Sigmoid colon (tissue), 3 donors: Measurements from ENCODE around the gene TACSTD2.

Source experiments
- CTCF ChIP-seq, 4 experiments: fragments of 450-650 bp in 3 of 4; fragments of 200-600 bp in 1 of 4; IDR thresholded peaks; one replicate each; pipeline ENCODE4 v1.5.1; 2016 to 2019; ENCODE audit warnings: antibody characterized with exemption in 4 of 4, mild to moderate bottlenecking in 3 of 4, moderate library complexity in 2 of 4
- POLR2A ChIP-seq, 2 donors: fragments of 450-650 bp; IDR thresholded peaks; one replicate each; pipeline ENCODE4 v1.6.1; 2016; ENCODE audit warnings: antibody characterized with exemption in 2 of 2, mild to moderate bottlenecking in 2 of 2, moderate library complexity in 2 of 2

DNA sequence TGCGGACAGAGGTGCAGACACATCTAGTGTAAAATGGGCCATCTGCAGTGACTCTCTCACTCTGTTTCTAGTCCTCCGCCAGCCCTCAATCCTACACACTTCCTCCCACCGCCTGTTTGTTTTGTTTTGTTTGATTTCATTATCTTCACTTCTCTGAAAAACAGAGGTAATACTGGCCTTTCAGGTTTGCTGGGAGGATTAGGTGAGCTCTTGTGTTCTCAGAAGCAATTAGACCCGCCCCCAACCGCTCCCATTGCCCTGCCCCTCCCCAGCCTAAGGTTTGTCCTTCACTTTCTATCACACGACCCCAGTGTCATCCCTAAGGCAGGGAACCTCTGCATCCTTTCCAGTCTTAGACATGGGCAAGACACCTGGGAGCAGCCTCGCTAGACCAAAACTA, 43.2 kb upstream of the TACSTD2 start:
- TF ChIP-seq CTCF (IDR thresholded peaks at IDR 0.05) (no peak), POLR2A (IDR thresholded peaks at IDR 0.05) (no peak)
